ENCODE results near the gene TCF12. TPM values are rescaled to one million over a fixed set of nuclear protein-coding genes. Genes with fewer than 3 reads are reported as not detected.

The TCF12 gene
- total RNA-seq, 1 donor from 2014 or later = 106 TPM

GRCh38 chr15:57290826-57291225, 372.4 kb downstream of the TCF12 start:
- peaks cover 30% of the 10 kb centered on the region for H3K36me3 Mint-ChIP-seq (ENCODE audit: low read depth)
- no peak overlapping the region for H3K4me3 Mint-ChIP-seq (ENCODE audit: unreplicated experiment)
- no peak for DNase-seq (ENCODE audit: low spot score)

GRCh38 chr15:57296473-57297162, 378.2 kb downstream of the TCF12 start:
- H3K27ac Mint-ChIP-seq (ENCODE audit: unreplicated experiment) = no peak overlapping the region
- no peak overlapping the region for H3K4me3 Mint-ChIP-seq (ENCODE audit: unreplicated experiment)
- H3K9me3 Mint-ChIP-seq (ENCODE audit: low read depth) = peaks cover 7% of the 10 kb centered on the region
- no peak for TF ChIP-seq CTCF (IDR thresholded peaks at IDR 0.05)
- no peaks in the 10 kb centered on the region for H3K27me3 Mint-ChIP-seq (ENCODE audit: low read depth)
- no peak for DNase-seq (ENCODE audit: low spot score)
- peaks cover 11% of the 10 kb centered on the region for H3K4me1 Mint-ChIP-seq (ENCODE audit: low read depth)
- H3K36me3 Mint-ChIP-seq (ENCODE audit: low read depth) = peaks cover 8% of the 10 kb centered on the region

More at GRCh38 chr15:57290826-57291225, 372.4 kb downstream of the TCF12 start:
- H3K27me3 Mint-ChIP-seq (ENCODE audit: low read depth) = no peaks in the 10 kb centered on the region
- no peak for TF ChIP-seq CTCF (IDR thresholded peaks at IDR 0.05)
- no peak overlapping the region for H3K27ac Mint-ChIP-seq (ENCODE audit: unreplicated experiment)
- no peaks in the 10 kb centered on the region for H3K4me1 Mint-ChIP-seq (ENCODE audit: low read depth)
- H3K9me3 Mint-ChIP-seq (ENCODE audit: low read depth) = peaks cover 7% of the 10 kb centered on the region

GRCh38 chr15:57297163-57297593, 378.7 kb downstream of the TCF12 start:
- DNase-seq (ENCODE audit: low spot score) = no peak
- Mint-ChIP-seq H3K4me1 (ENCODE audit: low read depth) (peaks cover 11% of the 10 kb centered on the region), H3K27me3 (ENCODE audit: low read depth) (no peaks in the 10 kb centered on the region), H3K9me3 (ENCODE audit: low read depth) (peaks cover 7% of the 10 kb centered on the region), H3K36me3 (ENCODE audit: low read depth) (peaks cover 4% of the 10 kb centered on the region), H3K27ac (ENCODE audit: unreplicated experiment) (no peak overlapping the region), H3K4me3 (ENCODE audit: unreplicated experiment) (no peak overlapping the region)
- no peak for TF ChIP-seq CTCF (IDR thresholded peaks at IDR 0.05)

GRCh38 chr15:57297630-57298029, 379.2 kb downstream of the TCF12 start:
- Mint-ChIP-seq H3K36me3 (ENCODE audit: low read depth) (peaks cover 1% of the 10 kb centered on the region), H3K27me3 (ENCODE audit: low read depth) (no peaks in the 10 kb centered on the region), H3K9me3 (ENCODE audit: low read depth) (peaks cover 4% of the 10 kb centered on the region), H3K4me3 (ENCODE audit: unreplicated experiment) (no peak overlapping the region), H3K4me1 (ENCODE audit: low read depth) (peaks cover 11% of the 10 kb centered on the region), H3K27ac (ENCODE audit: unreplicated experiment) (no peak overlapping the region)
- no peak for TF ChIP-seq CTCF (IDR thresholded peaks at IDR 0.05)
- no peak for DNase-seq (ENCODE audit: low spot score)

GRCh38 chr15:57298204-57298603, 379.8 kb downstream of the TCF12 start:
- Mint-ChIP-seq H3K4me1 (ENCODE audit: low read depth) (peaks cover 11% of the 10 kb centered on the region), H3K36me3 (ENCODE audit: low read depth) (no peaks in the 10 kb centered on the region), H3K27me3 (ENCODE audit: low read depth) (no peaks in the 10 kb centered on the region), H3K9me3 (ENCODE audit: low read depth) (no peaks in the 10 kb centered on the region), H3K27ac (ENCODE audit: unreplicated experiment) (no peak overlapping the region), H3K4me3 (ENCODE audit: unreplicated experiment) (no peak overlapping the region)
- TF ChIP-seq CTCF (IDR thresholded peaks at IDR 0.05) = no peak
- DNase-seq (ENCODE audit: low spot score) = no peak

Data from chondrocyte (in vitro differentiated cells).